ENCODE results near the gene SLC10A3. TPM values are rescaled to one million over a fixed set of nuclear protein-coding genes. Genes with fewer than 3 reads are reported as not detected.

Gene SLC10A3
- total RNA-seq, 1 experiment from 2014 or later = 26.9 TPM

GRCh38 chrX:154441984-154442707 lies 48.3 kb downstream of the SLC10A3 start:
- DNase-seq (ENCODE audit: low read depth) = no peak

GRCh38 chrX:154441564-154441963 lies 48.9 kb downstream of the SLC10A3 start:
- no peak for DNase-seq (ENCODE audit: low read depth)

GRCh38 chrX:154440623-154441357 lies 49.6 kb downstream of the SLC10A3 start:
- DNase-seq (ENCODE audit: low read depth) = no peak

- DNase-seq (ENCODE audit: low read depth) = no peak
Observed at GRCh38 chrX:154439841-154440240, 50.6 kb downstream of the SLC10A3 start.

GRCh38 chrX:154437971-154438893 lies 52.2 kb downstream of the SLC10A3 start:
- no peak for DNase-seq (ENCODE audit: low read depth)

Small RNAs within 50 kb of the gene (small RNA-seq; reads per million reads assigned to genes)
- gene MIR6858 (not detected), gene RN7SL697P (not detected)

Other genes starting within 250 kb of the SLC10A3 start
- not detected in 2 replicates for gene OPN1MW3, start 233.0 kb downstream of the SLC10A3 start, total RNA-seq (2014; rRNA removed; shearing (Covaris generic))
- gene TEX28, start 195.5 kb downstream of the SLC10A3 start, total RNA-seq (2014; rRNA removed; shearing (Covaris generic)) = not detected in 2 replicates
- gene TKTL1, start 194.8 kb downstream of the SLC10A3 start, total RNA-seq (2014; rRNA removed; shearing (Covaris generic)) = not detected in 2 replicates
- gene FLNA, start 116.0 kb downstream of the SLC10A3 start, total RNA-seq (2014; rRNA removed; shearing (Covaris generic)) = 1,291 and 1,336 TPM in 2 replicates
- gene EMD, start 111.3 kb downstream of the SLC10A3 start, total RNA-seq (2014; rRNA removed; shearing (Covaris generic)) = 33.2 and 41.5 TPM in 2 replicates
- gene RPL10, start 92.3 kb downstream of the SLC10A3 start, total RNA-seq (2014; rRNA removed; shearing (Covaris generic)) = 3,228 and 3,649 TPM in 2 replicates
- 52.7 and 59.7 TPM in 2 replicates for gene DNASE1L1, start 81.4 kb downstream of the SLC10A3 start, total RNA-seq (2014; rRNA removed; shearing (Covaris generic))
- 16.6 and 24.8 TPM in 2 replicates for gene TAFAZZIN, start 79.1 kb downstream of the SLC10A3 start, total RNA-seq (2014; rRNA removed; shearing (Covaris generic))
- 30.5 and 44.4 TPM in 2 replicates for gene ATP6AP1, start 62.0 kb downstream of the SLC10A3 start, total RNA-seq (2014; rRNA removed; shearing (Covaris generic))
- gene GDI1, start 53.5 kb downstream of the SLC10A3 start, total RNA-seq (2014; rRNA removed; shearing (Covaris generic)) = 64.4 and 92.9 TPM in 2 replicates
- 36.6 and 37.4 TPM in 2 replicates for gene FAM50A, start 46.5 kb downstream of the SLC10A3 start, total RNA-seq (2014; rRNA removed; shearing (Covaris generic))
- 3.4 and 4.0 TPM in 2 replicates for gene PLXNA3, start 32.3 kb downstream of the SLC10A3 start, total RNA-seq (2014; rRNA removed; shearing (Covaris generic))
- 37.4 and 40.2 TPM in 2 replicates for gene LAGE3, start 11.3 kb downstream of the SLC10A3 start, total RNA-seq (2014; rRNA removed; shearing (Covaris generic))
- 54.5 and 61.7 TPM in 2 replicates for gene UBL4A, start 4.0 kb downstream of the SLC10A3 start, total RNA-seq (2014; rRNA removed; shearing (Covaris generic))
- gene FAM3A, start 25.6 kb upstream of the SLC10A3 start, total RNA-seq (2014; rRNA removed; shearing (Covaris generic)) = 20.2 and 22.9 TPM in 2 replicates
- gene G6PD, start 56.2 kb upstream of the SLC10A3 start, total RNA-seq (2014; rRNA removed; shearing (Covaris generic)) = 51.6 and 63.7 TPM in 2 replicates
- 31.9 and 45.0 TPM in 2 replicates for gene IKBKG, start 57.0 kb upstream of the SLC10A3 start, total RNA-seq (2014; rRNA removed; shearing (Covaris generic))
- gene CTAG1A, start 94.5 kb upstream of the SLC10A3 start, total RNA-seq (2014; rRNA removed; shearing (Covaris generic)) = 130 and 312 TPM in 2 replicates
- 11.9 and 128 TPM in 2 replicates for gene CTAG1B, start 128.7 kb upstream of the SLC10A3 start, total RNA-seq (2014; rRNA removed; shearing (Covaris generic))
- gene CTAG2, start 162.9 kb upstream of the SLC10A3 start, total RNA-seq (2014; rRNA removed; shearing (Covaris generic)) = 633 and 765 TPM in 2 replicates

All from HT1080 (cell line).